OCI-LY1 (cell line): Measurements from ENCODE around the gene RET.

Experiments
- H2AFZ ChIP-seq: fragments of 200-600 bp; sonication (generic), shearing (Covaris generic); 2 replicates; pipeline ENCODE4 v1.6.0; 2014; ENCODE audit warnings: antibody characterized with exemption, mild to moderate bottlenecking, low read length
- H3F3A ChIP-seq: fragments of 200-600 bp; sonication (generic), shearing (Covaris generic); 2 replicates; pipeline ENCODE4 v1.6.0; 2014; ENCODE audit warnings: mild to moderate bottlenecking, antibody characterized with exemption, low read length, moderate library complexity; ENCODE audit not compliant: insufficient read depth
- H3K27ac ChIP-seq: fragments of 200-600 bp; sonication (generic); 2 replicates; pipeline ENCODE4 v1.5.1; 2014; ENCODE audit warnings: low read length, mixed run types, mild to moderate bottlenecking, low read depth; ENCODE audit not compliant: poor library complexity, severe bottlenecking
- H3K27me3 ChIP-seq: fragments of 200-600 bp; sonication (generic); 2 replicates; pipeline ENCODE4 v1.6.0; 2014; ENCODE audit warnings: antibody characterized with exemption, mild to moderate bottlenecking, low read length, moderate library complexity; ENCODE audit not compliant: insufficient read depth
- H3K36me3 ChIP-seq: fragments of 200-600 bp; sonication (generic); 2 replicates; pipeline ENCODE4 v1.6.1; 2014; ENCODE audit warnings: mild to moderate bottlenecking, antibody characterized with exemption, low read length, moderate library complexity, mixed read lengths; ENCODE audit not compliant: insufficient read depth
- H3K4me1 ChIP-seq: fragments of 200-600 bp; sonication (generic); 2 replicates; pipeline ENCODE4 v1.5.1; 2014; ENCODE audit warnings: mild to moderate bottlenecking, low read length, moderate library complexity; ENCODE audit not compliant: insufficient read depth, severe bottlenecking
- H3K4me2 ChIP-seq: fragments of 200-600 bp; sonication (generic), shearing (Covaris generic); 2 replicates; pipeline ENCODE4 v1.6.1; 2014; ENCODE audit warnings: low read length
- H3K4me3 ChIP-seq: fragments of 200-600 bp; sonication (generic); 2 replicates; pipeline ENCODE4 v1.5.1; 2014; ENCODE audit warnings: low read length, low read depth, mild to moderate bottlenecking, mixed read lengths; ENCODE audit not compliant: poor library complexity, severe bottlenecking
- H3K79me2 ChIP-seq: fragments of 200-600 bp; shearing (Covaris generic); 2 replicates; pipeline ENCODE4 v1.6.1; 2016; ENCODE audit warnings: mixed run types, low read length, mixed read lengths; ENCODE audit not compliant: insufficient read depth
- H3K9ac ChIP-seq: fragments of 200-600 bp; sonication (generic), shearing (Covaris generic); 2 replicates; pipeline ENCODE4 v1.6.1; 2014; ENCODE audit warnings: mild to moderate bottlenecking, low read length, mixed read lengths
- H3K9me2 ChIP-seq: fragments of 200-600 bp; sonication (generic), shearing (Covaris generic); 2 replicates; pipeline ENCODE4 v1.6.1; 2014; ENCODE audit warnings: low read depth, mild to moderate bottlenecking, low read length, mixed read lengths
- H3K9me3 ChIP-seq: fragments of 200-600 bp; shearing (Covaris generic); 2 replicates; pipeline ENCODE4 v1.6.1; 2014; ENCODE audit warnings: low read length, mixed read lengths
- H4K20me1 ChIP-seq: fragments of 200-600 bp; sonication (generic), shearing (Covaris generic); 2 replicates; pipeline ENCODE4 v1.6.0; 2016; ENCODE audit warnings: mild to moderate bottlenecking, low read length; ENCODE audit not compliant: insufficient read depth
- CTCF ChIP-seq: fragments of 200-600 bp; sonication (generic), shearing (Covaris generic); IDR thresholded peaks from 2 replicates; pipeline ENCODE4 v1.5.1; 2017; ENCODE audit warnings: mild to moderate bottlenecking, antibody characterized with exemption, low read length, moderate library complexity, mixed read lengths
- EZH2 ChIP-seq: fragments of 200-600 bp; sonication (generic), shearing (Covaris generic); IDR thresholded peaks from 2 replicates; pipeline ENCODE4 v1.8.0; 2017; ENCODE audit warnings: borderline replicate concordance, mixed run types, mild to moderate bottlenecking, antibody characterized with exemption, low read length, moderate library complexity, mixed read lengths

RET gene

GRCh38 chr10:43056568-43057011 lies 20.3 kb upstream of the RET start:
- H3K4me2 ChIP-seq: no peak overlapping the region
- H4K20me1 ChIP-seq: no peaks in the 10 kb centered on the region
- no peaks in the 10 kb centered on the region for H3K4me1 ChIP-seq
- no peak overlapping the region for H3K9ac ChIP-seq
- H3K4me3 ChIP-seq: no peak overlapping the region
- H3K27ac ChIP-seq: no peak overlapping the region
- H3K9me2 ChIP-seq: no peaks in the 10 kb centered on the region
- H3K79me2 ChIP-seq: no peaks in the 10 kb centered on the region
- no peaks in the 10 kb centered on the region for H3K27me3 ChIP-seq
- H3K36me3 ChIP-seq: no peaks in the 10 kb centered on the region
- TF ChIP-seq CTCF: no peak
- TF ChIP-seq EZH2: no peak
- no peaks in the 10 kb centered on the region for H3F3A ChIP-seq
- no peaks in the 10 kb centered on the region for H3K9me3 ChIP-seq
- H2AFZ ChIP-seq: no peak overlapping the region

DNA sequence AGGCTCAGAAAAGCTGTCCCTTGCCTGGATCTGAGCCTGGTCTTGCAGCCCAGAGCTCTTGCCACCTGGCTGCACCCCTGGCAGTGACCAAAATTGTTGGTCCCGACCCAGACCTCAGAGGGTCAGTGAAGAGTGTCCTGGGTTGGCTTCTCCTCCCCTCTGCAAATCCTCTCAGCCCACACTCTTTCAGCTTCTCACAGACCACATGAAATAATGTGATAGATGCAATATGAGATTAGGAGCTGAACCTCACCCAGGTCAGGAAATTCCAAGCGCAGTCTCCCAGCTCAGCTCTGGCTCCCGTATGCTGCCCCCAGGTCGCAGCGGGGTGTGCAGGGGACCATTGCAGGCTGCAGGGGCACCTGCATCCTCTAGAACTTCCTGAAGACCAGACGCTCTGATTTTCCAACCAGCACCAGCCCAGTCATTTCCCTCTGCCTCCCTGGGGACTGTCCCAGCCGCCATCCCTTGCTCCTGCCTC lies 19.6 kb upstream of the RET start:
- H4K20me1 ChIP-seq: no peaks in the 10 kb centered on the region
- no peak overlapping the region for H2AFZ ChIP-seq
- H3K4me2 ChIP-seq: no peak overlapping the region
- H3K4me1 ChIP-seq: no peaks in the 10 kb centered on the region
- H3K9me2 ChIP-seq: no peaks in the 10 kb centered on the region
- H3F3A ChIP-seq: no peaks in the 10 kb centered on the region
- H3K27me3 ChIP-seq: no peaks in the 10 kb centered on the region
- no peaks in the 10 kb centered on the region for H3K36me3 ChIP-seq
- H3K79me2 ChIP-seq: no peaks in the 10 kb centered on the region
- H3K4me3 ChIP-seq: no peak overlapping the region
- H3K27ac ChIP-seq: no peak overlapping the region
- TF ChIP-seq EZH2 (no peak), CTCF (no peak)
- H3K9me3 ChIP-seq: no peaks in the 10 kb centered on the region
- H3K9ac ChIP-seq: no peak overlapping the region

DNA sequence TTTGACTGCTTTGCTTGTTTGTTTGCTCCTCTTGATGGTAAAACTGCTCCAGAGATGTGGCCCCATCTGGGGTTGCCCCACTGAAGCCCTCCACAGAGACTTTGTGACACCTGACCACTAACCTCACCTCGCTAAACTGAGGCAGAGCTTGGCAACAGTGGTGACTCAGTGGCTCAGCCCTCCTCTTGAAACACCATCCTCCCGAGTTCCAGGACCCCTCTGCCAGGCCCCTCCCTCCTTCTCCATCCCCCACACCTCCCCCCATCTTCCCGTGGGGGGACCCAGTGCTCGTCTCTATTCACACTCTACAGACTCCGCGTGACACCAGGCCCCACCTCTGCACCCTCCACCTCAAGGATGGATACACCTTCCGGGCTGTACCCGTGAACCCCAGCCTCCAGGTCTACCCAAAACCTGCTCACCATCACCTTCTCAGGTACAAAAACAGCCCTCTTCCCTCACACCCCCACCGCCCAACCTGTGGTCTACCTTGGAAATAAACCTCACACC lies 19.0 kb upstream of the RET start:
- H3K79me2 ChIP-seq: no peaks in the 10 kb centered on the region
- no peak overlapping the region for H3K4me3 ChIP-seq
- H3K9me3 ChIP-seq: no peaks in the 10 kb centered on the region
- H3K4me2 ChIP-seq: no peak overlapping the region
- H3K9me2 ChIP-seq: no peaks in the 10 kb centered on the region
- no peak overlapping the region for H2AFZ ChIP-seq
- no peaks in the 10 kb centered on the region for H3K27me3 ChIP-seq
- TF ChIP-seq EZH2 (no peak), CTCF (no peak)
- H4K20me1 ChIP-seq: no peaks in the 10 kb centered on the region
- no peaks in the 10 kb centered on the region for H3K4me1 ChIP-seq
- H3F3A ChIP-seq: no peaks in the 10 kb centered on the region
- H3K9ac ChIP-seq: no peak overlapping the region
- no peak overlapping the region for H3K27ac ChIP-seq
- H3K36me3 ChIP-seq: no peaks in the 10 kb centered on the region
